D341Med (cell line): Measurements from ENCODE around the gene IFNL3.
"Not testable (repeated sequence)": the region's sequence is repeated elsewhere in the genome, so short reads cannot be mapped to it uniquely, and the experiment has no call there.

Source experiments
- DNase-seq: peaks from one replicate; pipeline ENCODE4 v3.0.0; 2012; ENCODE audit warnings: low spot score

The IFNL3 gene

DNA sequence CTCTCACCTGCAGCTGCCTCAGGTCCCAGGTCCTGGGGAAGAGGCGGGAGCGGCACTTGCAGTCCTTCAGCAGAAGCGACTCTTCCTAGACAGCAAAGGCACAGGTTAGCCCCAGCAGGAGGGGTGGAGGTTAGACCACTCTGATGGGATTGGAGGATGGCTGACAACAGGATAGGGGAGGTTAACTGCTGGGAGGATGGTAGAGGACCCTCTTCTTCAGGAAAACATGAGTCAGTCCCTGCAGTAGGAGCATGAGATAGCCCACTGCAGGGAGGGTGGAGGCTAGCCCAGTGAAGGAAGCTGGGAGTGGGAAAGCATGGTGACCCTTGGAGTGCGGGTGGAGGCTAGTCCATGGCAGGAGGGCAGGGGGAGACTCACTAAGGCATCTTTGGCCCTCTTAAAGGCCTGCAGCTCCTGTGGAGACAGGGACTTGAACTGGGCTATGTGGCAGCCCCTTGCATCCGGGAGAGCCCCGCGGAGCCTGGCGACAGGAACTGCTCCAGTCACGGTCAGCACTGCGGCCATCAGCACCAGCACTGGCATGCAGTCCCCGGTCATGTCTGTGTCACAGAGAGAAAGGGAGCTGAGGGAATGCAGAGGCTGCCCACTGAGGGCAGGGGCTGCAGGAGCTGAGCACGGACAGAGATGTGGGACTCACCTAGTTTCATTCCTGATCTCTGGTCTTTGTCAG, at the start of gene IFNL3:
Gene IFNL3, minus strand, starts transcription at position 597 of the 691 bp plus-strand sequence. Its CDS starts 39 bp downstream, at position 558.
- not testable (repeated sequence) for DNase-seq

DNA sequence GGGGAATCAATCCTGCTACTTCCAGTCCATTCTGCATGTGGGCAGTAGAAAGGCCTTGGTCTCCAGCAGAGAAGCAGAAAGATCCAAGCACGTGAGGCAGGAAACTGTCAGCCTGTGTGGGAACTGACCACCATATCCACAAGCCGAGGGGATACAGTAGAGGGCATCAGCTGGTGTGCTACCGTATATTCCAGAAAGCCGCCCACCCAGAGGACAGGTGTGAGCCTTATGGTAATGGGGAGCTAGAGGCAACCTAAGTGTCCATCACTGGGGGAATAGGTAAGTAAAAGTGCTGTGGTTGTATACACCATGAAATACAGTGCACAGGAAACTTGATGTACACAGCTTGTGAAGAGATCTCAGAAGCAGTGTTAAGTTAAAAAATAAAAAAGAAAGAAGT, 48.6 kb upstream of the IFNL3 start:
- DNase-seq = no peak

DNA sequence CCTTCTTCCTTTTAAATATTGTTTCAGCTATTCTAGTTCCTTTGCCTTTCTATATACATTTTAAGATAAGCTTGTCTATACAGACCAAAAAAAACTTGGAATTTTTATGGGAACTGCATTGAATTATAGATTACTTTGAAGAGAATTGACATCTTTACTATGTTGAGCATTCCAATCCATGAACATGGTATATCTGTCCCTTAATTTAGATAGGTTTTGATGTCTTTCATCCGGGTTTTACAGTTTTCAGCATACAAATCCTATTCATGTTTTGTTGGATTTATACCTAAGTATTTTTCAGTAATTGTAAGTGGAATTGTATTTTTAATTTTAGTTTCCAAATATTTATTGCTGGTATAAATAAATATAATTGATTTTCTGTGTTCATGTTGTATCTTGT, 39.2 kb upstream of the IFNL3 start:
- no peak for DNase-seq

DNA sequence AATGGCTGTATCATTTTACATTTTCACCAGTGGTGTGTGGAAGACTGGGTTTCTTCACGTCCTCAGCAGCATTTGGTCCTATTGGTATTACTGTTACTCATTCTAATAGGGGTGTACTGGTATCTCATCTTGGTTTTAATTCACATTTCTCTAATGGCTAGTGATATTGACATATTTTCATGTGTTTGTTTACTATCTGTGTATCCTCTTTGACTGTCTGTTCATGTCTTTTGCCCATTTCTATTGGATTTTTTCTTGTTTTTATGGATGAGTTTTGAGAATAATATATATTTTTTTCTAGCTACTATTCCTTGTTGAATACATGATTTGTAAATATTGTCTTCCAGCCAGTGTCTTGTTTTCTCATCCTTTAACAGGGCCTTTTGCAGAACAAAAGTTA, 37.2 kb upstream of the IFNL3 start:
- DNase-seq = no peak

DNA sequence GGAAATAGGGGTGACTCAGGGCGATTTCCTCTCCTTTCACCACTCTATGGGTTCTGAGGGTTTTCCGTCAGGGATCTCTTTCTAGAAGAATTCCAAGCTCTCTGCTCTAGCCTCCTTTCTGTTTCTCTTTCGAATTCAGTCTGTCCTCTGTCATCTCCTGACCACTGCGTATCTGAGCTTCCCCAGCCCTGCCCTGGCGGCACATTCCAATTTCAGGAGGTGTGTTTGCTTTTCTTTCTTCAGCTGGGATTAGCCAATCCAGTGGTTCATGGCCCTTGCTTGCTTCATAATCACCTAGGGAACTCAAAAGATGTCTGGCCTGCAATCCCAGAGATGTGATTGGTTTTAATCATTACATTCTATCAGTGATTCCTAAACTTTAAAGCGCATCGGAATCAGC, 32.8 kb upstream of the IFNL3 start:
- no peak for DNase-seq

DNA sequence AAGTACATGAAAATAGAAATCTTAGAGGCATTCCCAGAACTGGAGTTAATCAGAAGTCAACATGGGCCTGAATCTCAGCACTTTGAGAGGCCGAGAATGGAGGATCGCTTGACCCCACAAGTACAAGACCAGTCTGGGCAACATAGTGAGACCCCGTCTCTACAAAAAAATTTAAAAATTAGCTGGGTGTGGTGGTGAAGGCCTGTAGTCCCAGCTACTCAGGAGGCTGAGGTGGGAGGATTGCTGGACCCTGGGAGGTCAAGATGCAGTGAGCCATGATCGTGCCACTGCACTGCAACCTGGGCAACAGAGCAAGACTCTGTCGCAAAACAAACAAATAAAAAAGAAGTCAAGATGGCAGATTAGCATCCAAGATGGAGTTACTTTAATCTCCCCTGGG, 31.9 kb upstream of the IFNL3 start:
- DNase-seq = no peak

DNA sequence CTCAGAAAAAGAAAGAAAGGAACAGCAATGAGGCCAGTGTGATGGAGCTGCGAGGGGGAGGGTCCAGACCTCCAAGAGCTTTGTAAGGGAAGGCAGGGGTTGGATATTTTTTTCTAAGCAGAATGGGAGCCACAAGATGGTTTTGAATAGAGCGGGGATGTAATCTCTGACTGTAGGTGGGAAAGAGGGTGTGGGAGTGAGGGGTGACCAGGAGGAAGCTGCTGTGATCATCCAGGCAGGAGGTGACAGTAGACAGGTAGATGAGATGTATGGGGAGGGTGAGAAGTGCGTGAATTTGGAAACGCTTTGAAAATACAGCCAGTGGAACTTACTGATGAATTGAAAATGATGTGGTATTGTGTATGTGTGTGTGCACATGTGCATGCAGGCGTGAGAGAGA, 30.8 kb upstream of the IFNL3 start:
- no peak for DNase-seq

DNA sequence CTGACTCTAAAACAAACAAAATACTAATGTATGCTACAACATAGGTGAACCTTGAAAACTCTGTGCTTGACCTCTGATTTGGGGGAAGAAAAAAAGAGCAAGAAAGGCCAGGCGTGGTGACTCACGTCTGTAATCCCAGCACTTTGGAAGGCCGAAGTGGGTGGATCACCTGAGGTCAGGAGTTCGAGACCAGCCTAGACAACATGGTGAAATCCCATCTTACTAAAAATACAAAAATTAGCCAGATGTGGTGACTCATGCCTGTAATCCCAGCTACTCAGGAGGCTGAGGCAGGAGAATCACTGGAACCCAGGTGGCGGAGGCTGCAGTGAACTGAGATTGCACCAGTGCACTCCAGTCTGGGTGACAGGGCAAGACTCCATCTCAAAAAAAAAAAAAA, 29.1 kb upstream of the IFNL3 start:
- not testable (repeated sequence) for DNase-seq

DNA sequence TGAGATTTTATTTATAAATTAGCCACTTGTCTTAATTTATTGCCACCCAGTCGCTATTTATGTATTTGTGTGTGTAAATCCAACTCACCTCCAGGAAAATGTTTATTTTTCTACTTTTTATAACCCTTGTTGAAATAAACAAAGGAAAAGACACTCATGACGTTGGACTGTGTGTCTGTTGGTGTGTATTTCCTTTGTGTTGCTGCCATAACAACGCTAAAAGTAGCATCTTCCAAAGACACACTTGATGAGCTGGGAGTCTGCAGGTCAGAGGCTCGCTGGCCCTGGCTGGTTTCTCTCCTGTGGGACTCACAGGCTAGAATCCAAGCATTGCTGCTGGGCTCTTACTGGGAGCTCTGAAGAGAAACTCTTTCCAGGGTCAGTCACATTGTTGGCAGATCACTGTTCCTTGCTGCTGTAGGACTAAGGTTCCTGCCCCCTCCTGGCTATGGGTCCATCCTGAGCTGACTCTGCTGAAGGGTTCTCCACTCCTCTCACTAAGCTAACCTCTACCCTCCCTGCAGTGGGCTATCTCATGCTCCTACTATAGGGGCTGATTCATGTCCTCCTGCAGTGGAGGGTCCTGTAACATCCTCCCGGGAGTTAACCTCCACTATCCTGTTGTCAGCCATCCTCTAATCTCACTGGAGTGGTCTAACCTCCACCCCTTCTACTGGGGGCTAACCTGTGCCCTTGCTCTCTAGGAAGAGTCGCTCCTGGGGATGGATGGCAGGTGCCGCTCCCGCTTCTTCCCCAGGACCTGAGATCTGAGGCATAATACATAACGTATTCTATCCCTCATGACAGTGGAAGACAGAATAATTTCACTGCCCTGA, 25.4 kb upstream of the IFNL3 start:
- no peak for DNase-seq

DNA sequence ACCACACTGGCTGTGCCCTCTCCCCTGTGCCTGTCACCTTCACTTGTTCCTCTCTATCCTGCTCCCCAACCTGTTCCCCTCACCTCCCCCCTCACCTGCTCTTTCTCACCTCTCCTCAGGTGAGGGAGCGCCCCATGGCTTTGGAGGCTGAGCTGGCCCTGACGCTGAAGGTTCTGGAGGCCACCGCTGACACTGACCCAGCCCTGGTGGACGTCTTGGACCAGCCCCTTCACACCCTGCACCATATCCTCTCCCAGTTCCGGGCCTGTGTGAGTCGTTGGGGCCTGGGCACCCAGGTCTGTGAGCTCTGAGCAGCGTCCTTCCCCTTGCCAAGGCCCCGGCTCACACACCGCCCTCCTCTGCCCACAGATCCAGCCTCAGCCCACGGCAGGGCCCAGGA, 24.6 kb upstream of the IFNL3 start:
- not testable (repeated sequence) for DNase-seq

DNA sequence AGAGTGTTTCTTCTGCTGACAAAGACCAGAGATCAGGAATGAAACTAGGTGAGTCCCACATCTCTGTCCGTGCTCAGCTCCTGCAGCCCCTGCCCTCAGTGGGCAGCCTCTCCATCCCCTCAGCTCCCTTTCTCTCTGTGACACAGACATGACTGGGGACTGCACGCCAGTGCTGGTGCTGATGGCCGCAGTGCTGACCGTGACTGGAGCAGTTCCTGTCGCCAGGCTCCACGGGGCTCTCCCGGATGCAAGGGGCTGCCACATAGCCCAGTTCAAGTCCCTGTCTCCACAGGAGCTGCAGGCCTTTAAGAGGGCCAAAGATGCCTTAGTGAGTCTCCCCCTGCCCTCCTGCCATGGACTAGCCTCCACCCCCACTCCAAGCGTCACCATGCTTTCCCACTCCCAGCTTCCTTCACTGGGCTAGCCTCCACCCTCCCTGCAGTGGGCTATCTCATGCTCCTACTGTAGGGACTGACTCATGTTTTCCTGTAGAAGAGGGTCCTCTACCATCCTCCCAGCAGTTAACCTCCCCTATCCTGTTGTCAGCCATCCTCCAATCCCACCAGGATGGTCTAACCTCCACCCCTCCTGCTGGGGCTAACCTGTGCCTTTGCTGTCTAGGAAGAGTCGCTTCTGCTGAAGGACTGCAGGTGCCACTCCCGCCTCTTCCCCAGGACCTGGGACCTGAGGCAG, 23.9 kb upstream of the IFNL3 start:
- not testable (repeated sequence) for DNase-seq

DNA sequence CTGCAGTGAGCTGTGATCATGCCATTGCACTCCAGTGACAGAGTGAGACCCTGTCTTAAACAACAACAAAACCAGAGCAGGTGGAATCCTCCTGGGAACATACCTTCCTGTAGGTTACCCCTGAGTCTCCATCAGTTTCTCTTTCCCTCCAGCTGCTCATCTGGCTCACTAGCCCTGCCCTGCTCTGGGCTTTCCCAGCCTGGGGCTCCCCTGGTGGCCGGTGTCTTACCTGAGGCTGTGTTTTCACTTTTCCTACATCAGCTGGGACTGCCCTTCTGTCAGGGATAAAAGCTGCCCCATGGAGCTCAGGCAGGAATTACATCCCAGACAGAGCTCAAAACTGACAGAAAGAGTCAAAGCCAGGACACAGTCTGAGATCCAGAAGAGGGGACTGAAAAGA, 23.3 kb upstream of the IFNL3 start, which contains the start of gene IFNL2:
Gene IFNL2, plus strand, starts transcription at position 312 of the 400 bp plus-strand sequence. CDS start 173 bp downstream, outside the sequence.
- DNase-seq = not testable (repeated sequence)

DNA sequence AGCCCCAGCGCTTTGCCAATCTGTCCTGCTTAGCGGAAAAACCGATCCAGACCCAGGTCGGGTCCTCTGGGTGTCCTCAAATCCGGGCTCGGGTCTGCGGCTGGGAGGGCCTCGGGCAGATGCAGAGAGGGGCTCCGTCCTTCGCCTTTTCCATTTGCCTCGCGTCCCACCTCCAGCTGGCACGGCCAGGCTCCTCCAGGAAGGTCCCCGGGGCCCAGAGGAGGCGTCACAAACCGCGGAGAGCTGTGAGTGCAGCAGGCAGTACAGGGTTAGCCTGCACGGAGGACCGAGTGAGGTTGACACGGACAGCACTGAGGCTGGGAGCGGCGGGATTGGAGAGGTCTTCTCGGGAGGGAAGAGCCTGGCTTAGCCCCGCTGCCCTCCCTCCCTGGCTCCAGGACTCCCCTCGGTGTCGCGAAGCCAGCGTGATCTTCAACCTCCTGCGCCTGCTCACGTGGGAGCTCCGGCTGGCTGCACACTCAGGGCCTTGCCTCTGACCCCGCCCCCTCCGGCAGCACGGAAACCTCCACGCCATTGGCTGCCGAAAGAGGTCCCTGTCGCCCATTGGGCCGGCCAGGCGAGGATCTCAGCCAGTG, 20.6 kb upstream of the IFNL3 start:
- no peak for DNase-seq

DNA sequence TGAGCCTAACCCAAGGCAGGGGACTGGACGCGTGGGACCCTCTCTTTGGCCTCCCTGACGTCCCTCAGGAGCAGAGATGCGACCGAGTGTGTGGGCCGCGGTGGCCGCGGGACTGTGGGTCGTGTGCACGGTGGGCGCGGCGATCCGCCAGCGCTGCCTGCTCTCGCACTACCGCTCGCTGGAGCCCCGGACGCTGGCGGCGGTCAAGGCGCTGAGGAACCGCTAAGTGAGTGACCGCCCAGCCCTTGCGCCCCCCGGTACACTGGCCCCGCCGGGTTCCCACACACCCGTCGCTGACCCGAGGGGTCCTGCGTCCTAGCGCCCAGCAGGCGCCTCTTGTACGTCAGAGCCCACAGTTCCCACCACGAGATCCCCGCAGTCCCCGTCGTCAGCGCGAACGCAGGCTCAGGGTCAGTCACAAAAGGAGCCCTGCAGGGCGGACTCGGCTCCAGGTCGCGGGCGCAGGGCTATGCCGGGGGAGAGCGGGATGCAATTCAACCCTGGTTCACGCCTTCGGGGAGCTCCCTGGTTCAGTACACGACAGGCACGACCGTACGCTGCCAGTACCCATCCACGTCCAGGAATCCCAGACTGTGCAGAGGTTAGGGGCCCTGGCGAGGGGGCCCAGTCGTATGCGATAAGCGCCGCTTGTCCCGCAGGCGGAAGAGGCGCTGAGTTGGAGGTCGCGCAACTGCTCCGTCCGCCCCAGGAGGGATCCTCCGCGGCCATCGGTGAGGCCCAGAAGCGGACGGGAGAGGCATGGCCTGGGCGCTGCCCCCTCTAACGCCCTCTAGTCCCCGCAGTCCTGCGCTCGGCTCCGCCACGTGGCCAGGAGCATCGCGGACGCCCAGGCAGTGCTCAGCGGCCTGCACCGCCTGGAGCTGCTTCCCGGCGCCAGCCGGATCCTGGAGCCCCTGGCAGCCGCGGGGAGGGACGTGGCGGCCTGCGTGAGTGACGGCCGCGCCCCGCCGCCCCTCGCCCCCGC, 19.8 kb upstream of the IFNL3 start:
- DNase-seq = peak; percentile 42

DNA sequence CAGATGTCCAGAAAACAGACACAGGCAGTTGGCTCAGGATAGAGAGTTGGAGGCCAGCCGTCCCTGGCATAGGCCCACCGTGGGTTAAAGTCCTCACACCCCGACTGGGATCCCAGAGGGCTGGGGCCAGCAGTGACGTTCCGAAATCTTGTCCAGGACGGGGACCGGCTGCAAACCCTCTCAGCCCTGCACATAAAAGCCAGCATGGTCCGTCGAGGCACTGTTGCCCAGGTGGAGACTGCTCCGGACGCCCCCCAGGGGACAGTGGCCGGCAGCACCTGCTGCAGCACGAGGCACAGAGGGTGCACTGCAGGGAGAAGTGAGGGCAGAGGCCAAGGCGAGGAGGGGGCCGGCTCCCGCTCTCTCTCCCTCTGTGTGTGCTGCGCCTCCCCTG, 19.1 kb upstream of the IFNL3 start:
- DNase-seq = no peak

DNA sequence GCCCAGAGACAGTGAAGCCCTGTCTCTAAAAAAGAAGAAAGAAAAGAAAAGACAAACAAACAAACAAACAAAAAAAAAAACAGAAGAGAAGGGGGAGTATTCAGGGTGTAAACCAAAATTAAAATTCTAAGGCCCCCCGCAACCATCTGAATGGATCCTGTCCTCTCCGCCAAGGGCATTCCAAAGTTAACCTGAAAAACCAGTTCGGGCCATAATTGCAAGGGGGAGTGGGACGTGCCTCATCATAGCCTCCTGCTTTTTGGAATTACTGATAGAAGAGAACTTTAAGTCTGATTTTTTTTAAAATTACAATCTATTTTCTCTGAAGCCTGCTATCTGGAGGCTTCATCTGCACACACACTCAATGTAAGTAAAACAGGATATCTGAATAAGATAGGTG, 17.7 kb upstream of the IFNL3 start:
- no peak for DNase-seq

DNA sequence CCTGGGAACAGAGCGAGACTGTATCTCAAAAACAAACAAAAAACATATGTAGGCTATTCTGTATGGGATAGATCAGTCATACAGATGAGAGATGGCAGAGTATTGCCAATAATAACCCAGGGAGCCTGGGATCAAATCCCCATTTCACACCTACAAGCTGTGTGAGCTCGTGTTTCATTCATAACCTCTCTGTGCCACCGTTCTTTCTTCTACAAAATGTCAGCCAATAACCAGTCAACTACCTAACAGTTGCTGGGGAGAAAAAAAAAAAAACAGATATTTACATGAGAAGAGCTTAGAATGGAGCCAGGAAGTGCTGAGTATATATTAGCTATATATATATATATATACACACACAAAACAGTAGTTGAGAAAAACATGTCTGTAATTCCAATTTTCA, 16.9 kb upstream of the IFNL3 start:
- no peak for DNase-seq

DNA sequence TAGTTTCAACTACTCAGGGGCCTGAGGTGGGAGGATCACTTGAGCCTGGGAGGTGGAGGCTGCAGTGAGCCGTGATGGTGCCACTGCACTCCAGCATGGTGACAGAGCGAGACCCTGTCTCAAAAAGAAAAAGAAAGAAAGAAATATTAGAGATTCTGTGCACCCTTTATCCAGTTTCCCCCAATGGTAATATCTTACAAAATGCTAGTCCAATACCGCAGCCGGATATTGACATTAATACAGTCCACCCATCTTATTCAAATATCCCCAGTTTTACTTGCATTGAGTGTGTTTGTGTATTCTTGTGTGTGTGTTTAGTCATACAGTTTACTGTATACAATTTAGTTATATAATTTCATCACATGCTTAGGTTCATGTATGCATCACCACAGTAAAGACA, 12.4 kb upstream of the IFNL3 start:
- no peak for DNase-seq

DNA sequence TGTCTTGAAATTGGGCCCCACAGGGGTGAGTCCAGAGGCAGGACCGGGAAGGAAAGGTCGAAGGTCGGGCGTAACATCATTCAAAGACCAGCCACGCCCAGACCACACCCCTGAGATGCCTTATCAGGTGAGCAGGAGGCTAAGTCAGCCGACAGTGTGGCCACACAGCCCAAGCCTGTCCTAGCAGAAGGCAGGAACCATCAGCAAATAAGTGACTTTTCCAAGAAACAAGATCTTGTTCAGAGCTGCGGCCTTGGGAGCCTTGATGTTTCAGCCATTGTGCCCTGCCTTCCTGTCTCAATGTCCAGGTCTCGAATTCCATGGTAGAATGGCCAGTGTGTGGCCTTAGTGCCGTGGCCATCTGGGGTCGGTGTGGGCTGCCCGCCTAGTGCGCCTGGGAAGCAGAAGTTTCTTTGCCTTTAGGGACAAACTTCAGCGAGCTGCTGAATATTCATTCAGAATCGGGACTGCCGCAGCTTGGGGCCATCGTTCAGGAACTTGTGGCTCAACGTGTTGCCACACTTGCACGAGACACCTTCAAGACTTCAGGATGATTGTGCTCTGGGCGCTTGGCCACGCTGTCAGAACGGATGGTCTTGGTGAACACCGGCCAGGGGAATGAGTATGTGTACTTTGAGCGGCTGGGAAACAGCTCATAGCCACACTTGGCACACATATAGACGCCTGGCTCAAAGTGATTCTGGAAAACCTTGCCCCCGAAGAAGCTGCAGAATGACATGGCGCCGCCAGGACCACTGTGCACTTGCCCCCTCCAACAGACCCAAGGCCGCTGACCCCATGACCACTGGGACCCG, 9.9 kb upstream of the IFNL3 start:
- DNase-seq = no peak
